GM19238 (cell line): ENCODE results near the gene LRP1B.

ENCODE experiments used
- DNase-seq: peaks from one replicate; pipeline ENCODE4 v3.0.0; 2011; ENCODE audit warnings: low spot score; ENCODE audit not compliant: insufficient read length

Gene LRP1B

GRCh38 chr2:140186313-140186712, 1944.5 kb downstream of the LRP1B start:
- DNase-seq: no peak

DNA sequence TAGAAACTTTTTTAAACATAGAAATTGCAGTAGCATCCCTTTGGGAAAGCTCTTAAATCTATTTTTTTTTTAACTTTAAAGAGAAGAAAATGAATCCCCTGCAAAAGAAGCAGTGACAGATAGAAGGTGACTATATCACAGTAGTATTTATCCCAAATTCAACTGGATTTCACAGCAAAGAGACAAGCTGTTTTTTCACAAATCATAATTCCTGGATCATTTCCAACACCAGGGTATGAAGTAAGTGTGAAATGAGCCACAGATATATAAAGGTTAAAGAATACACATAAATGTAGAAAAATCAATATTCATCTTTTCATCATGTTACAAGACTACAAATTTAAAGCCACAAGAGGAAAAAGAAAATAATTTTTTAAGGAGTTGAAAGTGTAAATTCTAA, 1945.7 kb downstream of the LRP1B start:
- no peak for DNase-seq

- DNase-seq: no peak
Observed at GRCh38 chr2:140183056-140183765, 1947.6 kb downstream of the LRP1B start.
